GM18870 (cell line): ENCODE measurements around the gene TFCP2L1.
"Not testable (repeated sequence)": the region's sequence is repeated elsewhere in the genome, so short reads cannot be mapped to it uniquely, and the experiment has no call there.

ENCODE experiments used
- ATAC-seq: cut with Tn5 transposase; IDR thresholded peaks from one replicate; pipeline ENCODE4 v1.9.1; 2021; ENCODE audit warnings: moderate library complexity; ENCODE audit not compliant: unreplicated experiment

Gene TFCP2L1

GRCh38 chr2:121227381-121228144 is 57.4 kb downstream of the TFCP2L1 start:
- ATAC-seq = not testable (repeated sequence)

GRCh38 chr2:121225681-121226080 is 59.3 kb downstream of the TFCP2L1 start:
- not testable (repeated sequence) for ATAC-seq

- no peak for ATAC-seq
Measured at GRCh38 chr2:121220995-121221394, 64.0 kb downstream of the TFCP2L1 start.

GRCh38 chr2:121219866-121220265 is 65.1 kb downstream of the TFCP2L1 start:
- ATAC-seq = no peak

- ATAC-seq = no peak
Measured at GRCh38 chr2:121218386-121218938, 66.5 kb downstream of the TFCP2L1 start.

GRCh38 chr2:121217627-121218026 is 67.4 kb downstream of the TFCP2L1 start:
- ATAC-seq = no peak

GRCh38 chr2:121214296-121214695 is 70.7 kb downstream of the TFCP2L1 start:
- no peak for ATAC-seq

- ATAC-seq = no peak
Measured at GRCh38 chr2:121213386-121213785, 71.6 kb downstream of the TFCP2L1 start.

GRCh38 chr2:121212661-121213325 is 72.2 kb downstream of the TFCP2L1 start:
- no peak for ATAC-seq

GRCh38 chr2:121211689-121212151 is 73.3 kb downstream of the TFCP2L1 start:
- ATAC-seq = no peak

GRCh38 chr2:121211251-121211650 is 73.8 kb downstream of the TFCP2L1 start:
- ATAC-seq = no peak

- no peak for ATAC-seq
Measured at GRCh38 chr2:121210691-121211090, 74.3 kb downstream of the TFCP2L1 start.

GRCh38 chr2:121209014-121209610 is 75.9 kb downstream of the TFCP2L1 start:
- ATAC-seq = no peak

GRCh38 chr2:121207494-121207893 is 77.5 kb downstream of the TFCP2L1 start:
- no peak for ATAC-seq

- no peak for ATAC-seq
Measured at GRCh38 chr2:121205321-121205942, 79.6 kb downstream of the TFCP2L1 start.

- no peak for ATAC-seq
Measured at GRCh38 chr2:121203591-121204249, 81.3 kb downstream of the TFCP2L1 start.

GRCh38 chr2:121202541-121203310 is 82.3 kb downstream of the TFCP2L1 start:
- ATAC-seq = no peak

- no peak for ATAC-seq
Measured at GRCh38 chr2:121201796-121202195, 83.2 kb downstream of the TFCP2L1 start.

GRCh38 chr2:121200419-121201315 is 84.3 kb downstream of the TFCP2L1 start:
- ATAC-seq = no peak
